ENCODE results near the gene MPO. TPM values are rescaled to one million over a fixed set of nuclear protein-coding genes. Genes with fewer than 3 reads are reported as not detected.
A peak's percentile ranks its signal among the peaks of the same experiment; 100 is the strongest.

The MPO gene
- total RNA-seq, 1 experiment from 2014 or later, result not detected

DNA sequence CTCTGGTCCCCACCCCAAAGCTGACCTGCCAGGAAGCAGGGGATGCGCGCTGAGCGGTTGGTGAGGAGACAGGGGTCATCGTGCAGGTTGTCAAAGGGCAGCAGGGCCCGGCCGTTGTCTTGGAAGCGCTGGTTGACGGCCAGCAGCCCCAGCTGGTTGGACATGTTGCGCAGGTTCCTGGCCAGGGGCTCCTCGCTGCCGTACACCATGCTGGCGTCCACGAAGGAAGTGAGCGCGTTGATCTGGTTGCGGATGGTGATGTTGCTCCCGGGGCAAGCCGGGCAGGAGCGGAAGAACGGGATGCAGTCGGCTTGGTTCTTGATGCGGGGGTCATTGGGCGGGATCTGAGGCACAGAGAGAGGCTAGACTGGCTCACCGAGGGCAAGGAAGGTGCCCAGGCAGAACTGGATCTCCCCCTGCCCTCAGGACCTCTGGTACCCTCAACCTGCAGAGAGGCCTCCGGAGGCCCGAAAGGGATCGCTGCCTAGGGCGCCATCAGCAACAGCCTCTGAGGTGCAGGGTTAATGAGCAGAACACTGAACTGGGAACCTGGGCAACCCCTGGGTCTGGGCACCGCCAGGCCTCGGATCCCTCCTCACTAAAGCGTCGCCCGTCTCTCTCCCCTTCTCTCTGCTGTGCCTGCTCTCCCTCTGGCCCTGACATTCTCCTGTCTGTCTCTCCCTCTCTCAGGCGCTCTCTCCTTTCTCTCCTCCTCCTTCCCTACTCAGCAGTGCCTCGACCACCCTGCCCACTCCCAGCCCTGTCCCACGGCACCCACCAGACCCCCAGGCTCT is 2.7 kb downstream of the MPO start:
- H3K27me3 Mint-ChIP-seq (ENCODE audit: low read depth), result peaks cover 15% of the 10 kb centered on the region
- H2AK5ac ChIP-seq (ENCODE audit: insufficient read length, low read length), result no peak overlapping the region
- H3K79me1 ChIP-seq (ENCODE audit: insufficient read depth, low read depth, low read length, poor library complexity, severe bottlenecking), result no peaks in the 10 kb centered on the region
- no peak overlapping the region for H4K91ac ChIP-seq (ENCODE audit: insufficient read length, low read depth, low read length)
- H2BK20ac ChIP-seq (ENCODE audit: low read depth, low read length, poor library complexity, severe bottlenecking), result no peak overlapping the region
- no peaks in the 10 kb centered on the region for H3K9me3 Mint-ChIP-seq
- no peaks in the 10 kb centered on the region for H3K9me3 ChIP-seq (ENCODE audit: control insufficient read depth, low read depth, low read length)
- no peak overlapping the region for H2BK15ac ChIP-seq (ENCODE audit: low read depth, low read length)
- H3K4ac ChIP-seq (ENCODE audit: low read depth, low read length), result no peak overlapping the region
- no peak overlapping the region for H3K56ac ChIP-seq (ENCODE audit: insufficient read length, low read depth, low read length)
- no peaks in the 10 kb centered on the region for H3K4me1 ChIP-seq (ENCODE audit: insufficient read depth, low read length)
- H3K36me3 Mint-ChIP-seq (ENCODE audit: insufficient read depth in 1 of 3, low read depth in 3 of 3), result no peaks in the 10 kb centered on the region; a peak in 1 of 7 replicates
- H3K27me3 ChIP-seq (ENCODE audit: insufficient read depth, low read length), result no peaks in the 10 kb centered on the region
- H3K27ac ChIP-seq (ENCODE audit: insufficient read length, low read depth, low read length), result no peak overlapping the region
- H3K79me2 ChIP-seq (ENCODE audit: insufficient read depth, low read length), result no peaks in the 10 kb centered on the region
- H3K4me3 Mint-ChIP-seq, result no peak overlapping the region
- peak overlapping the region in 1 of 3 experiments; percentile 19; a peak in 1 of 7 replicates for H3K27ac Mint-ChIP-seq
- H2AFZ ChIP-seq (ENCODE audit: low read length), result no peak overlapping the region
- no peak for DNase-seq
- no peak overlapping the region for H3T11ph ChIP-seq (ENCODE audit: low read length)
- H3K23me2 ChIP-seq (ENCODE audit: insufficient read length, low read depth, low read length, poor library complexity, severe bottlenecking), result no peaks in the 10 kb centered on the region
- TF ChIP-seq, protein P1, sequence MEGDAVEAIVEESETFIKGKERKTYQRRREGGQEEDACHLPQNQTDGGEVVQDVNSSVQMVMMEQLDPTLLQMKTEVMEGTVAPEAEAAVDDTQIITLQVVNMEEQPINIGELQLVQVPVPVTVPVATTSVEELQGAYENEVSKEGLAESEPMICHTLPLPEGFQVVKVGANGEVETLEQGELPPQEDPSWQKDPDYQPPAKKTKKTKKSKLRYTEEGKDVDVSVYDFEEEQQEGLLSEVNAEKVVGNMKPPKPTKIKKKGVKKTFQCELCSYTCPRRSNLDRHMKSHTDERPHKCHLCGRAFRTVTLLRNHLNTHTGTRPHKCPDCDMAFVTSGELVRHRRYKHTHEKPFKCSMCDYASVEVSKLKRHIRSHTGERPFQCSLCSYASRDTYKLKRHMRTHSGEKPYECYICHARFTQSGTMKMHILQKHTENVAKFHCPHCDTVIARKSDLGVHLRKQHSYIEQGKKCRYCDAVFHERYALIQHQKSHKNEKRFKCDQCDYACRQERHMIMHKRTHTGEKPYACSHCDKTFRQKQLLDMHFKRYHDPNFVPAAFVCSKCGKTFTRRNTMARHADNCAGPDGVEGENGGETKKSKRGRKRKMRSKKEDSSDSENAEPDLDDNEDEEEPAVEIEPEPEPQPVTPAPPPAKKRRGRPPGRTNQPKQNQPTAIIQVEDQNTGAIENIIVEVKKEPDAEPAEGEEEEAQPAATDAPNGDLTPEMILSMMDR (conservative IDR thresholded peaks at IDR 0.05), result no peak
- no peak overlapping the region for H4K8ac ChIP-seq (replicated peaks; ENCODE audit: insufficient read length, low read depth, low read length)
- H3K4me2 ChIP-seq (ENCODE audit: insufficient read depth, insufficient read length, low read length), result no peak overlapping the region
- H3K9ac ChIP-seq (ENCODE audit: extremely low read depth, insufficient read length, low read length), result no peak overlapping the region
- H4K20me1 ChIP-seq (ENCODE audit: control insufficient read depth, insufficient read depth, insufficient read length), result no peaks in the 10 kb centered on the region
- H2BK12ac ChIP-seq (ENCODE audit: insufficient read length, low read depth, low read length), result no peak overlapping the region
- no peak overlapping the region for H2BK5ac ChIP-seq (ENCODE audit: insufficient read length, low read length)
- H3K14ac ChIP-seq (ENCODE audit: insufficient read depth, low read length), result no peak overlapping the region
- H4K5ac ChIP-seq (ENCODE audit: insufficient read length, low read depth, low read length), result no peak overlapping the region
- H2BK120ac ChIP-seq (ENCODE audit: low read depth, low read length, poor library complexity, severe bottlenecking), result no peak overlapping the region
- H3K18ac ChIP-seq (ENCODE audit: insufficient read length, low read depth, low read length), result no peak overlapping the region
- H3K23ac ChIP-seq (ENCODE audit: insufficient read length, low read depth, low read length), result no peak overlapping the region
- WGBS (ENCODE audit: extremely low coverage, insufficient read length, low lambda C conversion rate), result no CpG with 5 or more reads among the region's 36 CpGs
- H3K4me1 Mint-ChIP-seq, result peaks cover 4 to 6% of the 10 kb centered on the region in 2 experiments; a peak in 1 of 4 replicates
